OCI-LY3 (cell line): ENCODE data around the gene PPIP5K2.

Experiments
- EZH2phosphoT487 ChIP-seq: fragments of 200-600 bp; shearing (Covaris generic); IDR thresholded peaks from 2 replicates; pipeline ENCODE4 v1.6.1; 2018; ENCODE audit warnings: antibody characterized with exemption, mixed run types, low read depth
- TF ChIP-seq, protein P1 (sequence below): fragments of 200-600, 300-600 bp; sonication (generic); IDR thresholded peaks from 2 replicates; pipeline ENCODE4 v1.5.1; 2014; ENCODE audit warnings: antibody characterized with exemption, low read length, low read depth

DNA sequence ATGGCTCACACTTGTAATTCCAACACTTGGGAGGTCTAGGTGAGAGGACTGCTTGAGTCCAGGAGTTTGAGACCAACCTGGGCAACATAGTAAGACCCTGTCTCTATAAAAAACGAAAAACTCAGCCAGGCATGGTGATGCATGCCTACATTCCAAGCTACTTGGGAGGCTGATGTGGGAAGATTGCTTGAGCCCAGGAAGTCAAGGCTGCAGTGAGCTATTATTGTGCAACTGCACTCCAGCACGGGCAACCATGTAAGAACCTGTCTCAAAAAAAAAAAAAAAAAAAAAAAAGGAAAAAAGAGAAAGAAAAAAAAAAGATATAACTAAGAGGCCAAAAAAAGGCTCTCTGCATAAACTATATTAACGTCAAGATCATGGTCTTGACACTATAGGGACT, 27.4 kb upstream of the PPIP5K2 start:
- TF ChIP-seq, protein P1, sequence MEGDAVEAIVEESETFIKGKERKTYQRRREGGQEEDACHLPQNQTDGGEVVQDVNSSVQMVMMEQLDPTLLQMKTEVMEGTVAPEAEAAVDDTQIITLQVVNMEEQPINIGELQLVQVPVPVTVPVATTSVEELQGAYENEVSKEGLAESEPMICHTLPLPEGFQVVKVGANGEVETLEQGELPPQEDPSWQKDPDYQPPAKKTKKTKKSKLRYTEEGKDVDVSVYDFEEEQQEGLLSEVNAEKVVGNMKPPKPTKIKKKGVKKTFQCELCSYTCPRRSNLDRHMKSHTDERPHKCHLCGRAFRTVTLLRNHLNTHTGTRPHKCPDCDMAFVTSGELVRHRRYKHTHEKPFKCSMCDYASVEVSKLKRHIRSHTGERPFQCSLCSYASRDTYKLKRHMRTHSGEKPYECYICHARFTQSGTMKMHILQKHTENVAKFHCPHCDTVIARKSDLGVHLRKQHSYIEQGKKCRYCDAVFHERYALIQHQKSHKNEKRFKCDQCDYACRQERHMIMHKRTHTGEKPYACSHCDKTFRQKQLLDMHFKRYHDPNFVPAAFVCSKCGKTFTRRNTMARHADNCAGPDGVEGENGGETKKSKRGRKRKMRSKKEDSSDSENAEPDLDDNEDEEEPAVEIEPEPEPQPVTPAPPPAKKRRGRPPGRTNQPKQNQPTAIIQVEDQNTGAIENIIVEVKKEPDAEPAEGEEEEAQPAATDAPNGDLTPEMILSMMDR, result no peak
- no peak for TF ChIP-seq EZH2phosphoT487
